DOHH2 (cell line): Measurements from ENCODE around the gene ABCF3.

Experiments
- EZH2phosphoT487 ChIP-seq: fragments of 200-600 bp; sonication (generic); IDR thresholded peaks from 2 replicates; pipeline ENCODE4 v1.6.1; 2017; ENCODE audit warnings: borderline replicate concordance, mild to moderate bottlenecking, antibody characterized with exemption, low read length, moderate library complexity, mixed read lengths
- TF ChIP-seq, protein P1 (sequence below): fragments of 200-600 bp; sonication (generic); IDR thresholded peaks from one replicate; pipeline ENCODE4 v1.5.1; 2014; ENCODE audit warnings: antibody characterized with exemption, mild to moderate bottlenecking, low read depth, low read length; ENCODE audit not compliant: poor library complexity, severe bottlenecking

DNA sequence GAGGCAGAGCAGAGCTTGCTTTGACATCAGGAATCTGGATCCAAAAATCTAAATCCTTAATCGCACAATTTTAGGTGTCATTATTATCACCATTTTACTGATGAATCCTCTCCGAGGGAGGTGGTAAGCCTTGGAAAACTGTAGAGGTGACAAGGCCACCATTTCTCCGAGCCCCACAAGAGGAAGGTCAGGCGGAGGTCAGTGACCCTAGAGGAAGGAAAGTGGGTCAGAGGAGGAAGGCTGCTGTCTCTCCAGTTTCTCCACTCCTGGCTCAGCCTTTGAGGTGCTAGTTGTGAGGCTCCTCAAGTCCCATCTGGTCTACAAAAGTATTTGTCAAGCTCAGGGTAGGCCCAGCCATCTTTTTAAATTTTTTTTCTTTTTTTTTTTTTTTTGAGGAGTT, 27.6 kb upstream of the ABCF3 start:
- TF ChIP-seq, protein P1, sequence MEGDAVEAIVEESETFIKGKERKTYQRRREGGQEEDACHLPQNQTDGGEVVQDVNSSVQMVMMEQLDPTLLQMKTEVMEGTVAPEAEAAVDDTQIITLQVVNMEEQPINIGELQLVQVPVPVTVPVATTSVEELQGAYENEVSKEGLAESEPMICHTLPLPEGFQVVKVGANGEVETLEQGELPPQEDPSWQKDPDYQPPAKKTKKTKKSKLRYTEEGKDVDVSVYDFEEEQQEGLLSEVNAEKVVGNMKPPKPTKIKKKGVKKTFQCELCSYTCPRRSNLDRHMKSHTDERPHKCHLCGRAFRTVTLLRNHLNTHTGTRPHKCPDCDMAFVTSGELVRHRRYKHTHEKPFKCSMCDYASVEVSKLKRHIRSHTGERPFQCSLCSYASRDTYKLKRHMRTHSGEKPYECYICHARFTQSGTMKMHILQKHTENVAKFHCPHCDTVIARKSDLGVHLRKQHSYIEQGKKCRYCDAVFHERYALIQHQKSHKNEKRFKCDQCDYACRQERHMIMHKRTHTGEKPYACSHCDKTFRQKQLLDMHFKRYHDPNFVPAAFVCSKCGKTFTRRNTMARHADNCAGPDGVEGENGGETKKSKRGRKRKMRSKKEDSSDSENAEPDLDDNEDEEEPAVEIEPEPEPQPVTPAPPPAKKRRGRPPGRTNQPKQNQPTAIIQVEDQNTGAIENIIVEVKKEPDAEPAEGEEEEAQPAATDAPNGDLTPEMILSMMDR: no peak
- no peak for TF ChIP-seq EZH2phosphoT487
